HG02759 (cell line): ENCODE measurements around the gene DPM2.
A peak's percentile ranks its signal among the peaks of the same experiment; 100 is the strongest.

Source experiments
- ATAC-seq: cut with Tn5 transposase; IDR thresholded peaks from one replicate; pipeline ENCODE4 v1.9.1; 2021; ENCODE audit warnings: mild to moderate bottlenecking, moderate library complexity; ENCODE audit not compliant: unreplicated experiment

DPM2 gene

GRCh38 chr9:127973169-127974000 is 35.7 kb upstream of the DPM2 start:
- no peak for ATAC-seq

GRCh38 chr9:127972236-127972871 is 34.7 kb upstream of the DPM2 start:
- no peak for ATAC-seq

- no peak for ATAC-seq
These were observed 33.9 kb upstream of the DPM2 start for GRCh38 chr9:127971357-127972235.

GRCh38 chr9:127970401-127971313 is 33.0 kb upstream of the DPM2 start:
- peak; percentile 80 for ATAC-seq

- no peak for ATAC-seq
These were observed 31.2 kb upstream of the DPM2 start for GRCh38 chr9:127968700-127969383.

GRCh38 chr9:127968042-127968441 is 30.4 kb upstream of the DPM2 start:
- ATAC-seq, result no peak

GRCh38 chr9:127967151-127967809 is 29.6 kb upstream of the DPM2 start:
- no peak for ATAC-seq

- no peak for ATAC-seq
These were observed 28.9 kb upstream of the DPM2 start for GRCh38 chr9:127966416-127967150.

GRCh38 chr9:127965953-127966352 is 28.3 kb upstream of the DPM2 start:
- no peak for ATAC-seq

- ATAC-seq, result no peak
These were observed 25.9 kb upstream of the DPM2 start for GRCh38 chr9:127963359-127964064.

- ATAC-seq, result no peak
These were observed 25.3 kb upstream of the DPM2 start for GRCh38 chr9:127963041-127963358.

GRCh38 chr9:127962278-127962677 is 24.6 kb upstream of the DPM2 start:
- no peak for ATAC-seq

GRCh38 chr9:127961613-127962155 is 24.0 kb upstream of the DPM2 start:
- ATAC-seq, result no peak

- ATAC-seq, result no peak
These were observed 23.5 kb upstream of the DPM2 start for GRCh38 chr9:127961155-127961490.

- ATAC-seq, result no peak
These were observed 22.9 kb upstream of the DPM2 start for GRCh38 chr9:127960410-127961154.

GRCh38 chr9:127959841-127960409 is 22.3 kb upstream of the DPM2 start:
- ATAC-seq, result no peak

- no peak for ATAC-seq
These were observed 21.7 kb upstream of the DPM2 start for GRCh38 chr9:127959398-127959797.
